SK-N-MC (cell line): Measurements from ENCODE around the gene DPEP2.

Source experiments
- DNase-seq: peaks from one replicate; pipeline ENCODE4 v3.0.0-alpha.2; 2011; ENCODE audit warnings: low read depth, low spot score
- H3K27ac ChIP-seq: fragments of 200-600 bp; sonication (generic); 2 replicates; pipeline ENCODE4 v1.5.1; 2016; ENCODE audit warnings: mixed run types
- H3K36me3 ChIP-seq: fragments of 200-600 bp; sonication (generic); 2 replicates; pipeline ENCODE4 v1.6.1; 2017; ENCODE audit warnings: antibody characterized with exemption, low read length, mixed read lengths; ENCODE audit not compliant: insufficient read depth
- H3K4me3 ChIP-seq: fragments of 200-600 bp; sonication (generic); 2 replicates; pipeline ENCODE4 v1.5.1; 2016
- H3K9ac ChIP-seq: fragments of 200-600 bp; sonication (generic); 2 replicates; pipeline ENCODE4 v1.8.0; 2017; ENCODE audit warnings: mixed run types, mixed read lengths; ENCODE audit not compliant: insufficient read length
- H3K9me3 ChIP-seq: fragments of 200-600 bp; sonication (generic); 2 replicates; pipeline ENCODE4 v1.6.1; 2017; ENCODE audit warnings: low read depth, mild to moderate bottlenecking, antibody characterized with exemption, low read length, moderate library complexity, mixed read lengths
- EZH2 ChIP-seq: fragments of 200-600 bp; sonication (generic); IDR thresholded peaks from one replicate; pipeline ENCODE4 v1.6.1; 2017; ENCODE audit warnings: antibody characterized with exemption
- FOXP2 ChIP-seq: optimal IDR thresholded peaks from 2 replicates; pipeline ENCODE3; 2011; ENCODE audit warnings: mild to moderate bottlenecking, moderate library complexity; ENCODE audit not compliant: insufficient read depth; ENCODE audit errors: extremely low read length, control extremely low read depth
- POLR2AphosphoS5 ChIP-seq: IDR thresholded peaks from 2 replicates; pipeline ENCODE4 v1.6.1; 2012; ENCODE audit warnings: mild to moderate bottlenecking, low read depth, low read length, borderline replicate concordance

DPEP2 gene

DNA sequence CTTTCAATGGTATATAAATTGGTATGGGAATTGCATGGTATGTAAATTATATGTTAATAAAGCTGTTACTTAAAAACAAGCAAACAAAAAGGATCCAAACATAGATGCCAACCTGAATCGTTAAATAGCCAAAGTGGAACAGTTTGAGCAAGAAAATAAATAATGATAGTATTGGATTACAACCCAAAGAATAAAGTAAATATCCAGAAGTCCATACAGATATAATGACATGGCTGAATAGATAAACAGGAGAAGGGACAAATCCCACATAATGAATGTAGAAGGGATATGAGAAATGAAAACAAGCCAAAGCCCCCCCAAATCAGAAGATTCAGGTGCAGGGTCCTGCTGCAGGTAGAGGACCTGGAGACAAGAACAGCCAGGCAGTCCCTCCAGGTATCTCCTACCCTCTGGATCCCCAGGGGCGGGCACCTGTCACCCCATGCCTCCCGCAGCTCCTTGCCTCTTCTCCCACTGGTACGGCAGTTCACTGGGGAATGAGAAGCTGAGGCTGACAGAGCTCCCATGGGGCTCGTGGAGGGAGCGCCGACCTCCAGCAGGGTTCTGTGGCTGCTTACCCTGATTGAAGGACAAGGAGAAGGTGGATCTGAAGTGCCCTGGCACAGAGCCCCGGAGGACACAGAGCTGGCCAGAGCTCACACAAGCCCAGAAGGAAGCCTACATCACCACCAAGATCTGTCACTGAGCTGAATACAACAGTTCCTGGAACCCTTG lies 45.5 kb downstream of the DPEP2 start:
- H3K4me3 ChIP-seq = no peak overlapping the region
- no peak overlapping the region for H3K9ac ChIP-seq
- no peaks in the 10 kb centered on the region for H3K9me3 ChIP-seq
- H3K27ac ChIP-seq = no peak overlapping the region
- no peaks in the 10 kb centered on the region for H3K36me3 ChIP-seq
- DNase-seq = no peak
- TF ChIP-seq POLR2AphosphoS5 = no peak
- TF ChIP-seq EZH2 = no peak
- TF ChIP-seq FOXP2 = no peak

GRCh38 chr16:67951485-67951884 lies 47.8 kb downstream of the DPEP2 start:
- no peaks in the 10 kb centered on the region for H3K9me3 ChIP-seq
- no peaks in the 10 kb centered on the region for H3K36me3 ChIP-seq

DNA sequence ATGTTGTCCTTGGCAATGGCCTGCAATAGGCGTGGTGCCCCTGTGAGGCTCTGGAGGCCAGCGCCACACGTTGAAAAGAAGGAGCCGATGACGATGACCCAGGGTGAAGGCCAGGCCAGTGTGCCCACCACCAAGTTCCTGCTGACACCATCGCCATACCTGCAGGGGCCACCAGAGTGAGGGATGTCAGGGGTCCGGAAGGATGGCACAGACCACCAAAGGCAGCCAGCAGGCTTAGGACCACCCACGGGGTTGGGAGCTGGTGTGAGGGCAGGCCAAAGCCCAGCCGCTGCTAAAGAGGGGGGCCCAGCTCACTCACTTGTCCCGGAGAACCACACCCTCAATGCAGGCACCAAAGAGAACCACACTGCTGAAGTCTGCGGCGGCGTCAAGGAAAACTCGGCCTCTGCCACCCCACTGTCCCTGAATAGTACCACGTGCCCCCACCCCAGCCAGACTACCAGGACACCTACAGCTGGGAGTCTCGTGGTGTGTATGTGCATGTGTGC lies 48.9 kb downstream of the DPEP2 start:
- H3K36me3 ChIP-seq = no peaks in the 10 kb centered on the region
- H3K4me3 ChIP-seq = no peak overlapping the region
- H3K27ac ChIP-seq = no peak overlapping the region
- TF ChIP-seq FOXP2 (no peak), POLR2AphosphoS5 (no peak), EZH2 (no peak)
- no peaks in the 10 kb centered on the region for H3K9me3 ChIP-seq
- no peak for DNase-seq
- H3K9ac ChIP-seq = no peak overlapping the region

More at GRCh38 chr16:67951485-67951884, 47.8 kb downstream of the DPEP2 start:
- Histone ChIP-seq H3K9ac (no peak overlapping the region), H3K4me3 (no peak overlapping the region), H3K27ac (no peak overlapping the region)
- TF ChIP-seq FOXP2 = no peak
- TF ChIP-seq POLR2AphosphoS5 = no peak
- no peak for TF ChIP-seq EZH2
- DNase-seq = no peak

DNA sequence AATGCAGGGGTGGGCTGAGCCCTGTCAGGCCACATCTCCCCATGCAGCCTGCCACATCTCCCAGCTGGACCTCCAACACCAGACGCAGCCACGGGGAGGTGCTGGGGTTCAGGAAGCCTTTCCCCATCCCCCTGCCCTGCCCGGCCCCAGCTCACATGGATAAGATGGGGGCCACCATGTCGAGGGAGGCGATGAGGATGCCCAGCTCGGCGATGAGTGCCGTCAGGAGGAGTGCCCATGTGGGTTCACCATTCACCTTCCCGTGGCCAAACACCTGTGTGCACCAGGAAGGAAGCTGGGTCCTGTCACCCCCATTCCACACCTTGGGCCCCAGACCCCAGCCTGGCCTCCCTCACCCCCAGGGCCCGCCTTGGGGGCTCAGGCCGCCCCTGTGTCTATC lies 49.6 kb downstream of the DPEP2 start:
- H3K27ac ChIP-seq = no peak overlapping the region
- H3K9ac ChIP-seq = no peak overlapping the region
- no peaks in the 10 kb centered on the region for H3K36me3 ChIP-seq
- no peak for TF ChIP-seq EZH2
- no peak for TF ChIP-seq FOXP2
- TF ChIP-seq POLR2AphosphoS5 = no peak
- no peak overlapping the region for H3K4me3 ChIP-seq
- H3K9me3 ChIP-seq = no peaks in the 10 kb centered on the region
- DNase-seq = no peak

- Histone ChIP-seq H3K27ac (no peak overlapping the region), H3K9ac (no peak overlapping the region), H3K4me3 (no peak overlapping the region), H3K9me3 (no peaks in the 10 kb centered on the region), H3K36me3 (no peaks in the 10 kb centered on the region)
- no peak for TF ChIP-seq POLR2AphosphoS5
- no peak for DNase-seq
Measured at GRCh38 chr16:67948015-67948414, 51.3 kb downstream of the DPEP2 start.

- H3K36me3 ChIP-seq = no peaks in the 10 kb centered on the region
- TF ChIP-seq POLR2AphosphoS5 = no peak
- no peak for TF ChIP-seq FOXP2
- no peak for TF ChIP-seq EZH2
- H3K9me3 ChIP-seq = no peaks in the 10 kb centered on the region
- H3K9ac ChIP-seq = no peak overlapping the region
- no peak for DNase-seq
- H3K4me3 ChIP-seq = no peak overlapping the region
- no peak overlapping the region for H3K27ac ChIP-seq
Measured at GRCh38 chr16:67946966-67947558, 52.2 kb downstream of the DPEP2 start.

GRCh38 chr16:67946128-67946569 lies 53.1 kb downstream of the DPEP2 start:
- H3K4me3 ChIP-seq = no peak overlapping the region
- DNase-seq = no peak
- no peak overlapping the region for H3K9ac ChIP-seq
- H3K27ac ChIP-seq = no peak overlapping the region
- H3K36me3 ChIP-seq = no peaks in the 10 kb centered on the region
- H3K9me3 ChIP-seq = no peaks in the 10 kb centered on the region
- TF ChIP-seq POLR2AphosphoS5 = no peak
- no peak for TF ChIP-seq EZH2
- no peak for TF ChIP-seq FOXP2

- Histone ChIP-seq H3K36me3 (no peaks in the 10 kb centered on the region), H3K9ac (no peak overlapping the region), H3K4me3 (no peak overlapping the region), H3K27ac (no peak overlapping the region), H3K9me3 (no peaks in the 10 kb centered on the region)
- TF ChIP-seq EZH2 = no peak
- no peak for TF ChIP-seq FOXP2
- no peak for TF ChIP-seq POLR2AphosphoS5
- no peak for DNase-seq
Measured at GRCh38 chr16:67945392-67945933, 53.8 kb downstream of the DPEP2 start.
